ENCODE measurements around the gene DOP1A.

- TF ChIP-seq CTCF (IDR thresholded peaks at IDR 0.05) (no peak), EP300 (IDR thresholded peaks at IDR 0.05) (no peak)
Measured at GRCh38 chr6:83188501-83188900, 121.0 kb downstream of the DOP1A start.

Data from gastroesophageal sphincter (tissue), 3 donors.